Uterus (tissue), 4 donors: ENCODE data around the gene MMEL1. TPM values are rescaled to one million over a fixed set of nuclear protein-coding genes. Genes with fewer than 3 reads are reported as not detected.

Experiments
- DNase-seq, 2 donors: peaks; one replicate each; pipeline ENCODE4 v3.0.0-alpha.2; 2019 to 2020
- H3K27ac ChIP-seq, 2 donors: fragments of 200-600 bp; sonication (generic); 1 replicate in 1 of 2; 2 replicates in 1 of 2; pipeline ENCODE4 v1.5.1; 2016 to 2018
- H3K27me3 ChIP-seq, 2 donors: fragments of 200-600 bp; sonication (generic); one replicate each; pipeline ENCODE4 v1.5.1; 2018 to 2019; ENCODE audit warnings: control low read depth in 1 of 2
- H3K36me3 ChIP-seq, 2 donors: fragments of 200-600 bp; sonication (generic); one replicate each; pipeline ENCODE4 v1.5.1; 2019; ENCODE audit warnings: control low read depth in 1 of 2
- H3K4me1 ChIP-seq, 2 donors: fragments of 200-600 bp; sonication (generic); one replicate each; pipeline ENCODE4 v1.5.1; 2018 to 2019; ENCODE audit warnings: control low read depth in 1 of 2
- H3K4me3 ChIP-seq, 2 donors: fragments of 200-600 bp; sonication (generic); 1 replicate in 1 of 2; 2 replicates in 1 of 2; pipeline ENCODE4 v1.5.1; 2018 to 2019; ENCODE audit warnings: mild to moderate bottlenecking in 1 of 2
- H3K9me3 ChIP-seq, 2 donors: fragments of 200-600 bp; sonication (generic); one replicate each; pipeline ENCODE4 v1.5.1; 2019; ENCODE audit warnings: control low read depth in 1 of 2
- CTCF ChIP-seq, 4 experiments: fragments of 200-600 bp in 2 of 4; fragments of 450-650 bp in 2 of 4; sonication (generic) in 2 of 4; IDR thresholded peaks; one replicate each; pipeline ENCODE4 v1.5.1; 2016 to 2019; ENCODE audit warnings: antibody characterized with exemption in 4 of 4, mild to moderate bottlenecking in 2 of 4, moderate library complexity in 1 of 4
- POLR2A ChIP-seq, 2 donors: fragments of 450-650 bp; IDR thresholded peaks; one replicate each; pipeline ENCODE4 v1.6.1; 2016; ENCODE audit warnings: antibody characterized with exemption in 2 of 2, mild to moderate bottlenecking in 1 of 2, moderate library complexity in 1 of 2
- intact Hi-C: fragments of 100-400 bp; cut with DNase I; formaldehyde crosslinking; loops from one replicate; pipeline ENCODE4 v1.15.1; 2023; ENCODE audit warnings: low total_unique reads
- total RNA-seq, 4 donors: library from RNA; depleted of rRNA in 3 of 4; stranded (reverse); fragments of >200 nt in 3 of 4; gene quantifications; one replicate each; pipeline versions ENCODE4 v1.1.0 to v1.2.4, GENCODE V29; 2014 to 2023
- donor health status: DM: yes; HTN: yes; CAD: no.

Gene MMEL1
- total RNA-seq, 4 donors from 2014 or later = 2.6 to 4.8 TPM; not detected in 2

GRCh38 chr1:2638466-2639115, 5.8 kb upstream of the MMEL1 start:
- Histone ChIP-seq H3K4me3 (no peak overlapping the region), H3K4me1 (peaks cover 0 to 11% of the 10 kb centered on the region in 2 donors), H3K9me3 (no peaks in the 10 kb centered on the region), H3K27me3 (no peaks in the 10 kb centered on the region), H3K27ac (no peak overlapping the region), H3K36me3 (no peaks in the 10 kb centered on the region)
- intact Hi-C loops = no loop called here
- TF ChIP-seq CTCF (IDR thresholded peaks at IDR 0.05) (no peak), POLR2A (IDR thresholded peaks at IDR 0.05) (no peak)
- no peak for DNase-seq

GRCh38 chr1:2637442-2638145, 4.8 kb upstream of the MMEL1 start:
- no peaks in the 10 kb centered on the region for H3K9me3 ChIP-seq
- no peak overlapping the region for H3K4me3 ChIP-seq
- TF ChIP-seq CTCF (IDR thresholded peaks at IDR 0.05) (no peak), POLR2A (IDR thresholded peaks at IDR 0.05) (no peak)
- DNase-seq = no peak
- H3K27me3 ChIP-seq = peaks cover 0 to 4% of the 10 kb centered on the region in 2 donors
- H3K4me1 ChIP-seq = peaks cover 0 to 8% of the 10 kb centered on the region in 2 donors
- H3K27ac ChIP-seq = no peak overlapping the region
- no peaks in the 10 kb centered on the region for H3K36me3 ChIP-seq
- intact Hi-C loops = no loop called here

DNA sequence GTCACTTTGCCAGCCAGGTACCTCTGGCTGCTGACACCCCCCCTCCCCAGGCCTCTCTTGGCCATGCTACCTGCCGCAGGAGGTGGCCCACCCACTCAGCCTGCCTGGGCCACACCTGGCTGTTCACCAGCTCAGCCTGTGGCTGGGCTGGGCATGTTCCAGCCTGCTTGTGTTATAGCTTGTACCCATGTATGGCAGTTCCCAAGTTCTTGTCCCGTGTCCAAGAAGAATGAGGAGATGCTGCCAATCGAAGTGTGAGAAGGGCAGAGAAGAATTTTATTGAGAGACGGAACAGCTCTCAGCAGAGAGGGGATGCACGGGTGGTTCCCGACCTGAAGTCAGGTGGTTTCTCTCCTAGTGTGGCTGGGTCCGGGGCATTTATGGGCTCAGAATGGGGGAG, 3.9 kb upstream of the MMEL1 start:
- Histone ChIP-seq H3K4me3 (no peak overlapping the region), H3K9me3 (no peaks in the 10 kb centered on the region), H3K27me3 (peaks cover 4% of the 10 kb centered on the region in 2 donors), H3K36me3 (no peaks in the 10 kb centered on the region), H3K27ac (no peak overlapping the region), H3K4me1 (peaks cover 0 to 1% of the 10 kb centered on the region in 2 donors)
- no peak for DNase-seq
- TF ChIP-seq POLR2A (IDR thresholded peaks at IDR 0.05) = no peak
- TF ChIP-seq CTCF (IDR thresholded peaks at IDR 0.05) = no peak
- intact Hi-C loops = no loop called here

DNA sequence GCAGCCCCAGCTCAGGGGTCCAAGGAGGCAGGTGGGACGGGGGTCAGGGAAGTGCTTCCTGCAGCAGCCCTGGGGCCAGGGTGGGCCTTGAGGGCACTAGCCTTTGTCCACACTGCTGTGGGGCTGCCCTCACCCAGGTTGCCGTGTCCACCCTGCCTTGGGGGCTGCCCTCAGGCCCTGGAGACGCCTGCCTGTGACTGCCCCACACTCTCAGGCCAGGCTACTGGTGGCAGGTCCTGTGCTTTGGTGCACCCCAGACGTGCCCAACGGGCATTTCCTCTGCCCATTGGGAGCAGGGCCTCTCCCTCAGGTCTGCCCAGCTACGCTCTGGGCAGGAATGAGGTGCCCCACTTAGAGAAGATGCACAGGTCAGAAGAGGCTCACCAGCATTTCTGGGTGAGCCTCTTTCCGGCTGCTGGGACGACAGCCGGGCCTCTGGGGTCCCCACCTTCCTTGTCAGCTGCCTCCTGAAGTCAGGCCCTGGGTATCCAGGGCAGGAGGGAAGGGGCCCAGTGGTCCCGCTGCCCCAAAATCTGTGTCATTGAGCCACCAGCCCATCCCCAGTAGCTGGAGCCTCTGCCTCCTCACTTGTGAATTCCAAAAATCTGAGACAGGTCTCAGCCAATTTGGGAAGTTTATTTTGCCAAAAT, 2.7 kb upstream of the MMEL1 start:
- no peaks in the 10 kb centered on the region for H3K36me3 ChIP-seq
- H3K27me3 ChIP-seq = peaks cover 4 to 7% of the 10 kb centered on the region in 2 donors
- H3K9me3 ChIP-seq = no peaks in the 10 kb centered on the region
- no peaks in the 10 kb centered on the region for H3K4me1 ChIP-seq
- no peak overlapping the region for H3K27ac ChIP-seq
- intact Hi-C loops = no loop called here
- no peak overlapping the region for H3K4me3 ChIP-seq
- TF ChIP-seq CTCF (IDR thresholded peaks at IDR 0.05) (no peak), POLR2A (IDR thresholded peaks at IDR 0.05) (no peak)
- no peak for DNase-seq
